ENCODE measurements around the gene SV2B. TPM values are rescaled to one million over a fixed set of nuclear protein-coding genes. Genes with fewer than 3 reads are reported as not detected.

Gene SV2B
- total and polyA plus RNA-seq, 2 donors (not counting 3 experiments of a cell fraction or from before 2014, with no cell fraction given) = not detected

GRCh38 chr15:91152896-91153581 lies 53.0 kb downstream of the SV2B start:
- H3K4me2 ChIP-seq (ENCODE audit: insufficient read depth, low read length) = no peak overlapping the region
- H3K27ac ChIP-seq (ENCODE audit: insufficient read depth, low read depth, low read length) = no peak overlapping the region
- no peak overlapping the region for H3K9ac ChIP-seq (replicated peaks; ENCODE audit: extremely low read depth, insufficient read depth, low read length)
- no peak for TF ChIP-seq JUN (IDR thresholded peaks at IDR 0.05; ENCODE audit: borderline replicate concordance, insufficient read depth, insufficient read length, low read depth)
- no peak for TF ChIP-seq CTCF (IDR thresholded peaks at IDR 0.05; ENCODE audit: extremely low read depth in 1 of 2, insufficient read depth in 1 of 2, low read depth in 1 of 2, low read length in 2 of 2)
- no peak for TF ChIP-seq POLR2AphosphoS5 (IDR thresholded peaks at IDR 0.05; ENCODE audit: insufficient read depth, low read depth, low read length)
- no peak for TF ChIP-seq FOS (IDR thresholded peaks at IDR 0.05; ENCODE audit: borderline replicate concordance, insufficient read depth, low read length)
- TF ChIP-seq MAX (IDR thresholded peaks at IDR 0.05; ENCODE audit: insufficient read depth, insufficient read length) = no peak
- no peak for TF ChIP-seq GATA2 (IDR thresholded peaks at IDR 0.05; ENCODE audit: insufficient read depth, insufficient read length, low read depth, low read length)
- no peak for TF ChIP-seq MYC (IDR thresholded peaks at IDR 0.05; ENCODE audit: low read depth, low read length)
- no peak for TF ChIP-seq POLR2A (IDR thresholded peaks at IDR 0.05; ENCODE audit: low read depth, low read length)
- TF ChIP-seq EZH2 (IDR thresholded peaks at IDR 0.05; ENCODE audit: borderline replicate concordance, low read depth, low read length, severe bottlenecking) = no peak
- BruUV-seq (replicated peaks) = no TSS peak
- FAIRE-seq (no peak), DNase-seq (ENCODE audit: low read depth, low spot score) (no peak)
- H4K20me1 ChIP-seq (replicated peaks; ENCODE audit: control insufficient read depth, extremely low read depth, insufficient read depth, low read length) = no peaks in the 10 kb centered on the region
- H3K9me3 ChIP-seq (replicated peaks; ENCODE audit: control insufficient read depth, insufficient read depth, low read length) = no peaks in the 10 kb centered on the region
- no peak overlapping the region for H2AFZ ChIP-seq (ENCODE audit: low read depth, low read length)
- no peaks in the 10 kb centered on the region for H3K27me3 ChIP-seq (ENCODE audit: control insufficient read depth in 2 of 2, insufficient read depth in 2 of 2, low read length in 2 of 2)
- H3K36me3 ChIP-seq (ENCODE audit: control insufficient read depth in 2 of 2, extremely low read depth in 1 of 2, insufficient read depth in 2 of 2, low read length in 2 of 2) = no peaks in the 10 kb centered on the region
- ChIA-PET POLR2A (no interaction called here), CTCF (interaction anchor here (1.7 kb wide), 1 partner anchor 9 kb away, joined by 7 read pairs; no protein-coding TSS in a partner anchor)
- intact Hi-C loops (cut with micrococcal nuclease) (no loop called here), dilution Hi-C loops (cut with MboI; ENCODE audit: extremely low pct_ligation_motif_present, low sequenced_read_pairs) (no loop called here)
- H3K4me3 ChIP-seq (replicated peaks in 1 of 3; ENCODE audit: insufficient read depth in 1 of 3, low read depth in 1 of 3, low read length in 3 of 3) = no peak overlapping the region
- no peaks in the 10 kb centered on the region for H3K9me1 ChIP-seq (replicated peaks; ENCODE audit: control insufficient read depth, extremely low read depth, insufficient read depth, low read length)
- no peaks in the 10 kb centered on the region for H3K79me2 ChIP-seq (ENCODE audit: control insufficient read depth, insufficient read depth, low read length)
- H3K4me1 ChIP-seq (ENCODE audit: control insufficient read depth, extremely low read depth, insufficient read depth, low read length) = no peaks in the 10 kb centered on the region
